Endothelial cell of umbilical vein (primary cell): ENCODE data around the gene CSF2.

ENCODE experiments used
- CTCF ChIP-seq, 2 donors: IDR thresholded peaks; 1 replicate in 1 of 2; 2 replicates in 1 of 2; pipeline ENCODE4 v1.5.1; 2011; ENCODE audit warnings: low read length in 2 of 2, mild to moderate bottlenecking in 2 of 2, moderate library complexity in 2 of 2, control low read depth in 1 of 2, inconsistent platforms in 1 of 2, low read depth in 1 of 2; ENCODE audit not compliant: insufficient read depth in 1 of 2; ENCODE audit errors: extremely low read depth in 1 of 2
- POLR2A ChIP-seq: IDR thresholded peaks from 2 replicates; pipeline ENCODE4 v1.6.1; 2012; ENCODE audit warnings: low read depth, mild to moderate bottlenecking, control low read depth, low read length

- TF ChIP-seq CTCF (IDR thresholded peaks at IDR 0.05; ENCODE audit: extremely low read depth in 1 of 2, insufficient read depth in 1 of 2, low read depth in 1 of 2, low read length in 2 of 2) (no peak), POLR2A (no peak)
These were observed 42.5 kb downstream of the CSF2 start for GRCh38 chr5:132116072-132116471.
